KOPT-K1 (cell line): ENCODE data around the gene ZKSCAN5.
"Not testable (repeated sequence)": the region's sequence is repeated elsewhere in the genome, so short reads cannot be mapped to it uniquely, and the experiment has no call there.

Experiments
- H3K27ac ChIP-seq: fragments of 200-600 bp; sonication (generic); 2 replicates; pipeline ENCODE4 v1.5.1; 2016; ENCODE audit warnings: antibody characterized with exemption, mild to moderate bottlenecking, low read depth, low read length; ENCODE audit not compliant: poor library complexity, severe bottlenecking
- H3K36me3 ChIP-seq: fragments of 200-600 bp; sonication (generic); 2 replicates; pipeline ENCODE4 v1.5.1; 2017; ENCODE audit warnings: antibody characterized with exemption, mild to moderate bottlenecking, low read length, moderate library complexity; ENCODE audit not compliant: insufficient read depth
- H3K9me3 ChIP-seq: fragments of 200-600 bp; sonication (generic); 2 replicates; pipeline ENCODE4 v1.5.1; 2017; ENCODE audit warnings: antibody characterized with exemption, low read length, mild to moderate bottlenecking; ENCODE audit not compliant: insufficient read depth, poor library complexity, severe bottlenecking

ZKSCAN5 gene

GRCh38 chr7:99579956-99580777, 75.7 kb downstream of the ZKSCAN5 start:
- no peak overlapping the region for H3K27ac ChIP-seq
- H3K36me3 ChIP-seq, result peaks cover 2% of the 10 kb centered on the region; the same call in 1 of the 2 replicates
- H3K9me3 ChIP-seq, result no peaks in the 10 kb centered on the region

- H3K36me3 ChIP-seq, H3K27ac ChIP-seq, H3K9me3 ChIP-seq: not testable (repeated sequence)
Observed at GRCh38 chr7:99580778-99581332, 76.4 kb downstream of the ZKSCAN5 start.
